ENCODE results near the gene CEP43. TPM values are rescaled to one million over a fixed set of nuclear protein-coding genes. Genes with fewer than 3 reads are reported as not detected.

The CEP43 gene
- polyA plus RNA-seq, 3 donors: 3.8 to 7.1 (median 6.4) TPM

DNA sequence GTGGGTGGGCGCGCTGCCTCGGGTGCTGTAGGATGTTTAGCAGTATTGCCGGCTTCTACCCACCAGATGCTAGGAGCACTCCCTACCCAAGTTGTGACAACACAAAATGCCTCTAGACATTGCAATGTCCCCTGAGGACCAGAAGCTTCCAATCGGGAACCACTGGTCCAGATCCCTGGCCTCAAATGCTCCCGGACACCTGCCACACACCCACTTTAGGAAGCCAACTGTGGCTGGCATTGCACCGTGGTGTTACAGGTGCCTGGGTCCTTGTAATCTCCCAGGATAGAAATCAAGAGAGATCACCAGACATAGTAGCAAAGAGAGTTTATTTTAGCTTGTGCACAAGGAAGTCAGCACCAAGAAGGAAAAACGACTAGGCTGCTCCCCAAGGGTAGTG, 27.9 kb upstream of the CEP43 start:
- H3K9ac ChIP-seq (ENCODE audit: insufficient read depth, low read length, poor library complexity, severe bottlenecking): no peak overlapping the region
- no peak overlapping the region for H3K4me2 ChIP-seq (replicated peaks; ENCODE audit: extremely low read depth, low read length, poor library complexity, severe bottlenecking)
- no peak overlapping the region for H3K4me3 ChIP-seq (replicated peaks in 1 of 3; ENCODE audit: low read depth in 2 of 3, low read length in 3 of 3)
- H3K27ac Mint-ChIP-seq: no peak overlapping the region
- H3K36me3 Mint-ChIP-seq: peaks cover 14 to 22% of the 10 kb centered on the region in 2 donors
- no peaks in the 10 kb centered on the region for H4K20me1 ChIP-seq (ENCODE audit: insufficient read depth, low read length)
- H3K4me3 Mint-ChIP-seq: no peak overlapping the region
- H3K79me2 ChIP-seq (ENCODE audit: insufficient read depth, low read length): no peaks in the 10 kb centered on the region
- intact Hi-C loops (cut with micrococcal nuclease): no loop called here
- H3K27me3 ChIP-seq (ENCODE audit: control insufficient read depth in 2 of 2, insufficient read depth in 2 of 2, low read length in 2 of 2): no peaks in the 10 kb centered on the region
- H3K36me3 ChIP-seq (replicated peaks in 1 of 2; ENCODE audit: control insufficient read depth in 1 of 2, insufficient read depth in 2 of 2, low read length in 2 of 2): peaks cover 0 to 15% of the 10 kb centered on the region in 2 donors
- H3K9me3 Mint-ChIP-seq: peaks cover 8 to 22% (median 12%) of the 10 kb centered on the region in 7 donors
- H3K4me1 Mint-ChIP-seq: peaks cover 11% of the 10 kb centered on the region
- TF ChIP-seq CTCF (IDR thresholded peaks at IDR 0.05): no peak
- H3K27ac ChIP-seq (ENCODE audit: low read depth in 1 of 2, low read length in 2 of 2): no peak overlapping the region
- WGBS (ENCODE audit: insufficient coverage): 88% methylated on average over 6 of the region's 8 CpGs
- no peak overlapping the region for H2AFZ ChIP-seq (ENCODE audit: insufficient read depth, low read depth, low read length, poor library complexity, severe bottlenecking)
- peaks cover 0 to under 1% of the 10 kb centered on the region in 2 donors for H3K9me3 ChIP-seq (replicated peaks in 1 of 2; ENCODE audit: control insufficient read depth in 1 of 2, insufficient read depth in 1 of 2, low read length in 2 of 2)
- peaks cover 0 to 6% (median 5%) of the 10 kb centered on the region in 3 donors for H3K27me3 Mint-ChIP-seq (ENCODE audit: low read depth in 3 of 3)
- peaks cover 15 to 20% of the 10 kb centered on the region in 2 donors for H3K4me1 ChIP-seq (ENCODE audit: control insufficient read depth in 1 of 2, insufficient read depth in 2 of 2, low read length in 2 of 2)
- DNase-seq: no peak

DNA sequence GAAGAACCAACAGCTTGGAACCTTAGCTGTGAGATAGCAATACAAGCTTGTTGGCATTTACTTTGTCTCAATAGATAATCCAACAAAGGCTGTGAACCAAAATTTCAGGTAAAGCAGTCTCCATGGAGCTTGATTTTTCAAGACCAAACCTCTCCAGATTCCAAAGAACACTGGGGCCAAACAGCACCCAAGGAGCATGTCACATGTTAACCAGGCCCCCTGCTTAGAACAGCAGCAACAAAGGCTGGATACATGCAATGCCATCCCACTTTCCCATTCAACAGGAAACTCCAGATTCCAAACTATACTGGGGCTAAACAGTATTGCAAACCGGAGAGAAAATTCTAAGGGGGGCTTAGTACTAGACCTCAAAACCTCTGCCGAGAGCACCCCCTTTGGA, 27.1 kb upstream of the CEP43 start:
- peaks cover 11% of the 10 kb centered on the region for H3K4me1 Mint-ChIP-seq
- intact Hi-C loops (cut with micrococcal nuclease): no loop called here
- H3K36me3 ChIP-seq (replicated peaks in 1 of 2; ENCODE audit: control insufficient read depth in 1 of 2, insufficient read depth in 2 of 2, low read length in 2 of 2): peaks cover 0 to 17% of the 10 kb centered on the region in 2 donors
- no peak overlapping the region for H3K4me3 Mint-ChIP-seq
- H3K36me3 Mint-ChIP-seq: peaks cover 18 to 29% of the 10 kb centered on the region in 2 donors
- H3K9me3 Mint-ChIP-seq: peaks cover 3 to 14% (median 4%) of the 10 kb centered on the region in 7 donors
- peaks cover 15 to 20% of the 10 kb centered on the region in 2 donors for H3K4me1 ChIP-seq (ENCODE audit: control insufficient read depth in 1 of 2, insufficient read depth in 2 of 2, low read length in 2 of 2)
- H3K9ac ChIP-seq (ENCODE audit: insufficient read depth, low read length, poor library complexity, severe bottlenecking): no peak overlapping the region
- H3K27me3 ChIP-seq (ENCODE audit: control insufficient read depth in 2 of 2, insufficient read depth in 2 of 2, low read length in 2 of 2): no peaks in the 10 kb centered on the region
- WGBS (ENCODE audit: insufficient coverage): no CpG with 5 or more reads among the region's 2 CpGs
- H3K79me2 ChIP-seq (ENCODE audit: insufficient read depth, low read length): no peaks in the 10 kb centered on the region
- TF ChIP-seq CTCF (IDR thresholded peaks at IDR 0.05): no peak
- H3K4me2 ChIP-seq (replicated peaks; ENCODE audit: extremely low read depth, low read length, poor library complexity, severe bottlenecking): no peak overlapping the region
- no peak overlapping the region for H3K27ac Mint-ChIP-seq
- no peak overlapping the region for H3K4me3 ChIP-seq (replicated peaks in 1 of 3; ENCODE audit: low read depth in 2 of 3, low read length in 3 of 3)
- no peak overlapping the region for H3K27ac ChIP-seq (ENCODE audit: low read depth in 1 of 2, low read length in 2 of 2)
- no peak overlapping the region for H2AFZ ChIP-seq (ENCODE audit: insufficient read depth, low read depth, low read length, poor library complexity, severe bottlenecking)
- H3K27me3 Mint-ChIP-seq (ENCODE audit: low read depth in 3 of 3): peaks cover 0 to 4% (median 3%) of the 10 kb centered on the region in 3 donors
- no peak for DNase-seq
- H3K9me3 ChIP-seq (replicated peaks in 1 of 2; ENCODE audit: control insufficient read depth in 1 of 2, insufficient read depth in 1 of 2, low read length in 2 of 2): no peaks in the 10 kb centered on the region
- H4K20me1 ChIP-seq (ENCODE audit: insufficient read depth, low read length): no peaks in the 10 kb centered on the region
